NK-92 (cell line): ENCODE data around the gene SAT2.
"Not testable (repeated sequence)": the region's sequence is repeated elsewhere in the genome, so short reads cannot be mapped to it uniquely, and the experiment has no call there.

Experiments used
- DNase-seq: peaks from one replicate; lab custom pipeline; 2025; ENCODE audit not compliant: unreplicated experiment; lab: John Stamatoyannopoulos, UW

SAT2 gene

GRCh38 chr17:7634384-7634783 is 6.8 kb upstream of the SAT2 start:
- DNase-seq: no peak

DNA sequence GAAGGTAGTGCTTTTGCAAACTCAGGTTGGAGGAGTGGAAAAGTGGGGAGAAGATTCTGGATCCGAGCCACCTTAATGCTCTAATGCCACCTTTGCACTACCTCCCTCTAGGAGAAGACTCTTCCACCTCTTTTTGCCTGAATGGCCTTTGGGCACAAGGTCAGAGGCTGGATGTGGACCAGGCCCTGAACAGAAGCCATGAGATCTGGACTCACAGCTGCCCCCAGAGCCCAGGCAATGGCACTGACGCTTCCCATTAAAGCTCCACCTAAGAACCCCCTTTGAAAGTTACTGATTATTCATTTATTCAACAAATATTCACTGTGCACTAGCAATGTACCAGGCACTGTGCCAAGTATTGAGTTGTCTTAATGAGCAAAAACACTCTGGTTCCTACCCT is 5.5 kb upstream of the SAT2 start:
- DNase-seq: no peak

GRCh38 chr17:7632492-7632894 is 4.9 kb upstream of the SAT2 start:
- DNase-seq: no peak

GRCh38 chr17:7631398-7632380 is 4.1 kb upstream of the SAT2 start:
- no peak for DNase-seq

DNA sequence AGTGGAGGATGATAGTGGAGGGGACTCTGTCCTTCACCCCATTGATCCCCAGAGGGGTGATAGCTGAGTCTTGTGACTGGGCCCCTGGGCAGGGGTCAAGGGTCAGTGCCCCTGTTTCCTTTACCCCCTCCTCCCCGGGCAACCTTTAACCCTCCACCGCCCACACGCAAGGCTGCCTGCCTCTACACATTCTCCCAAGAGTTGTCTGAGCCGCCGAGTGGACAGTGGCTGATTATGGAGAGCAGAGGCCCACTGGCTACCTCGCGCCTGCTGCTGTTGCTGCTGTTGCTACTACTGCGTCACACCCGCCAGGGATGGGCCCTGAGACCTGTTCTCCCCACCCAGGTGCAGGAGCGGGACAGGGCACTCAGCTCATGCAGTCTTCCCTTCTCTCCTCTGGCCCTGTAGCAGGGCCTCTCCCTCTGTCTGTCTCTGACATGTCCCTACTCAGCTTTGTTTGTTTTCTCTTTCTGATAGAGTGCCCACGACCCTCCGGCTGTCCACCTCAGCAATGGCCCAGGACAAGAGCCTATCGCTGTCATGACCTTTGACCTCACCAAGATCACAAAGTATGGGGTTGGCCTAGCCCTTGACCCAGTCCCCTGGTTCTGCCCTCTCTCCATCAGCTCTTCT is 2.4 kb upstream of the SAT2 start, which contains the start of gene SHBG:
Gene SHBG, plus strand, starts transcription at position 197 of the 633 bp plus-strand sequence. Its CDS starts 38 bp downstream, at position 235.
- DNase-seq: no peak

GRCh38 chr17:7626956-7627249 is 718 bp downstream of the SAT2 start:
- DNase-seq: no peak

DNA sequence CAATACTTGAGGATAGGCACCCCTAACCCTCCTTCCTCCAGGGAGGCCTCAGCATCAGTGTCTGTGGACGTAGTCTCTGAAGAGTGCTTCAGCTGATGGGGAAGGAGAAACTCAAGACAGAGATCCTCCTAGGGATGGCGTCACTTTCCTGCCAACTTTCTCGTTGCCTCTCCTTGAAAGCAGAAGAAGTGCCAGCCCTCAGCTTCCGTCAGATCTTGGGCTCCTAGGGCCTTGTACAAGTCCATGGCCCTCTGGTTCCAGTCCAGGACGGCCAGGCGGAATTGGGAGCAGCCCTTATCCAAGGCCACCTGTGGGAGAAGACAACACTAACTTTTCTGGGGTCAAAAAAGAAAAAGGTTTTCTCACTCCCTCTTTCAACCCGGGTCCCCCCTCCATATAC is 1.3 kb downstream of the SAT2 start:
- DNase-seq: no peak

GRCh38 chr17:7625749-7626148 is 1.9 kb downstream of the SAT2 start:
- DNase-seq: not testable (repeated sequence)

- no peak for DNase-seq
Observed at GRCh38 chr17:7623661-7624060, 4.0 kb downstream of the SAT2 start.

DNA sequence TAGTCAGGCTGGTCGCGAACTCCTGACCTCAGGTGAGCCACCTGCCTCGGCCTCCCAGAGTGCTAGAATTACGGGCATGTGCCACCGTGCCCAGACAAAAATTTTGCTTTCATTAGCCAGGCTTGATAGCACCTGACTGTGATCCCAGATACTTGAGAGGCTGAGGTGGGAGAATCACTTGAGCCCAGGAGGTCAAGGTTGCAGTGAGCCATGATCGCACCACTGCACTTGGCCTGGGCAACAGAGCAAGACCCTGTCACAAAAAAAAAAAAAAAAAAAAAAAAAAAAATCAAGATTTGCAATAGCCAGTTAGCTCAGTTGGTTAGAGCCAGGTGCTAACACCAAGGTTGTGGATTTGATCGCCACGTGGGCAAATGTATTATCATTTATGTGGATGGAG is 6.8 kb downstream of the SAT2 start:
- no peak for DNase-seq

GRCh38 chr17:7618608-7619007 is 9.0 kb downstream of the SAT2 start:
- no peak for DNase-seq

- no peak for DNase-seq
Observed at GRCh38 chr17:7615265-7615747, 12.3 kb downstream of the SAT2 start.

DNA sequence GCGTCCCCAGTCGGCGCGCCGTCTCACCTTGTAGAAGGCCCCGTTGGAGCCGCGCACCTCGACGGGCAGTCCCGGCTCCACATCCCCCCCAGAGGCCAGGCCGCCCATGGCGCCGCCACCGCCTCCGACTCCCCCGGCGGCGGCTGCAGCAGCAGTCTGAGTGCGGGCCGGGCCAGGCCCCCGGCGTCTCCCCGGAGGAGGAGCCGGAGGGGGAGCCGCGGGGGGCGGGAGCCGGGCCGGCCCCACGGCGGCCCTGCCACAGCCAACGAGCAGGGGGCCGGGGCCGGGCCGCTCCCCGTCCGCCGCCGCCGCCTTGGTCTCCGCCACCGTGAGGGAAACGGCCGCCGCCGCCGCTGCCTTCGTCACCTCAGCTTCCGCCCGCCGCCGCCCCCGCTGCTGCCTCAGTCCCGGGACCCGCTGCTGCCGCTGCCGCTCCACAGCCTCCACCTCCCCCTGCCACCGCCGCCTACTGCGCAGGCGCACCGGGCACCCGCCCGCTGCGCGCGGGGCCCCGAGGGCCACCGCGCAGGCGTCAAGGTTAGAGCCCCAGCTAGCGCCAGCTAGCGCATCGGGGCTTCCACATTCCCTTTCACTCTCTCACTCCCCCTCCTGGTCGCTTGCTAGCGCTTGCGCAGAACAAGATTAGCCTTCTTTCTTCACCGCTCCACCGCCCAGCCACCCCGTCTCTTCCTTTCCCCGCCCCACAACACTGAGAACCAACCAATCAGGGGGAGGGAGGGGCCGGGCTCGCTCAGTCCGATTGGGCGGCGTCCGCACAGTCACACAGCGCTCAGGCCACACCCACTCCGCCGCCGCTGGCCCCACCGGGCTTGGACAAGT is 13.0 kb downstream of the SAT2 start, which contains the start of gene FXR2:
Gene FXR2, minus strand, starts transcription at position 473 of the 840 bp plus-strand sequence. Its CDS starts 365 bp downstream, at position 108.
- peak; percentile 95 for DNase-seq

DNA sequence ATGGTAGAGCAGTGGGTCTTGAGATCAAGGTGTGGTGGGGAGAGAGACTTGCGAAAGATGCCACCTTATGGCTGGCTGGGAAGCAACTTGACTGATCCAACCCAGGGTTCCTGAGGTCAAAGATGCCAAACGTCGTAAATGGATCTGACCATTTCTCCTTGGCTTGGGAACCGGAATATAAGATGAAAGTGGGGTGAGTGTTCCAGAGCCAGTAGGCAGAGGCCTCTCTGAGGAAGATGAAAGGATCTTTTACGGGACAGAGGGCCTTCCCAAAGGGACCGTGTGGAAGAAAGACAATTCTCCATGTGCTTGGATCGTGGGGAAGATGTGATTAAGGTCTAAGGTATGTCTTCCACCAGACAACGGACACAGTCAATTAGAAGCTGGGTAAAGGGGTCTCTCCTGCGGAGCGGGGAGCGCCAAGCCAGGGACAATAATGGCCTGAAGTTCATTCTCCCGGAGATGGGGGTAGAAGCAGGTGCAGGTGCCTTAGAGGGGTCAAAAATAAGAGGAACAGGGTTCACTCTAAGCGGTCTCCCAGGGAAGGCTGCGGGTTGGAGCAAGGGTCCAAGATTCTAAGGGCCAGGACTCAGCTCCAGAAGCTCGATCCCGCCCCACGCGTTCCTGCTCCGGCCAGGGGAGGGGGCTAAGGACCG is 13.7 kb downstream of the SAT2 start:
- no peak for DNase-seq

DNA sequence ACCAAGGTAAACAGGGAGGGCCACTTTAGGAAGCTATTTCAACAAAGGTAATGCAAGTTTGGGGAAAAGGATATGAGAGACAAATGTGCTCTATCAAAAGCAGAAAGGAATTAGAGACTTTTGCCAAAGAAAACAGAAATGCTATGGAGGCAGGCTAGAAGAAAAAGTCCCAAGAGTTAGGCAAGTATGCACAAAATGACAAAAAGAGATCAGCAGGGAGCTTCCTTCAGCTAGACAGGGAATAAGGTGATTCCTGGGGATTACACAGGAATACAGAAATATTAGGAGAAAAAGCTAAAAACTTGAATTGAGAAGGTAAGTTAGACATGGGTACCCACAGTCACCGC is 15.4 kb downstream of the SAT2 start:
- DNase-seq: no peak

GRCh38 chr17:7611635-7612293 is 15.9 kb downstream of the SAT2 start:
- DNase-seq: no peak

GRCh38 chr17:7610641-7611040 is 17.0 kb downstream of the SAT2 start:
- no peak for DNase-seq

DNA sequence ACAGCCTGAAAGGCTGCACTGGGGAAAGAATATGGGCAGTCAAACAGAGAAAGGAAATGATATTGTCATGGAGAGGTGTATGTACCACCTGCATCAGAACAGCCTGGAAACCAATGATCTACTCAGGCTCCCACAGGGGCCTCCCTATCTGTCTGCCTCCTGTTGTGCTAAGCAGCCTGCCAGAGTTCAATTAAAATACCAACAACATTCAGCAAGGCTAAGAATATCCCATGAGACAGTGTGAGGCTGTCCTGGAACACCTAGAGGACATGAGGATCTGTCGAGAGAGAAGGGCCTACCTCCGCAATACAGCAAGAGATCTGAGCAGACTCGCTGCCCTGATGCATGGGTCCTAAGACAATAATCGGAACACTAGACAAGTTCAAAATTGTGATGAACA is 21.3 kb downstream of the SAT2 start:
- no peak for DNase-seq

DNA sequence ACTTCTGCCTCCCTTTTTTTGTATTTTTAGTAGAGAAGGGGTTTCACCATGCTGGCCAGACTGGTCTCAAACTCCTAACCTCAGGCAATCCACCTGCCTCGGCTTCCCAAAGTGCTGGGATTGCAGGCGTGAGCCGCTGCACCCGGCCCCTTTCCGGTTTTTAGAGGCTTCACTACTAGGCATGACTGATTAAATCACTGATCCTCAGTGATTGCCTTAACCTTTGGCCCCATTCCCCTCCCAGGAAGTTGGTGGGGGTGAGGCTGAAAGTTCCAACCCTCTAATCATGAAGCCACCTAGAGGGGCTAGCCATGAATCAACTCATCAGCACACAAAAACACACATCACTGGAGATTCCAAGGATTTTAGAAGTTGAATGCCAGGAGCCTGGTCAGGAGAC is 30.1 kb downstream of the SAT2 start:
- DNase-seq: not testable (repeated sequence)

- no peak for DNase-seq
Observed at GRCh38 chr17:7593296-7593695, 34.3 kb downstream of the SAT2 start.
